Activated CD8-positive, alpha-beta memory T cell treated with anti-CD3 and anti-CD28 coated beads, Interleukin-2, amount 50 U/mL, for 1 hour (primary cell): ENCODE measurements around the gene TSPEAR.

Experiments used
- DNase-seq: peaks from one replicate; pipeline ENCODE4 v3.0.0-alpha.2; 2020; ENCODE audit errors: extremely low read depth

Gene TSPEAR

GRCh38 chr21:44740742-44741141 is 29.4 kb upstream of the TSPEAR start:
- no peak for DNase-seq

GRCh38 chr21:44739316-44739715 is 27.9 kb upstream of the TSPEAR start:
- no peak for DNase-seq

- DNase-seq = no peak
These were observed 27.2 kb upstream of the TSPEAR start for GRCh38 chr21:44738621-44739020.

DNA sequence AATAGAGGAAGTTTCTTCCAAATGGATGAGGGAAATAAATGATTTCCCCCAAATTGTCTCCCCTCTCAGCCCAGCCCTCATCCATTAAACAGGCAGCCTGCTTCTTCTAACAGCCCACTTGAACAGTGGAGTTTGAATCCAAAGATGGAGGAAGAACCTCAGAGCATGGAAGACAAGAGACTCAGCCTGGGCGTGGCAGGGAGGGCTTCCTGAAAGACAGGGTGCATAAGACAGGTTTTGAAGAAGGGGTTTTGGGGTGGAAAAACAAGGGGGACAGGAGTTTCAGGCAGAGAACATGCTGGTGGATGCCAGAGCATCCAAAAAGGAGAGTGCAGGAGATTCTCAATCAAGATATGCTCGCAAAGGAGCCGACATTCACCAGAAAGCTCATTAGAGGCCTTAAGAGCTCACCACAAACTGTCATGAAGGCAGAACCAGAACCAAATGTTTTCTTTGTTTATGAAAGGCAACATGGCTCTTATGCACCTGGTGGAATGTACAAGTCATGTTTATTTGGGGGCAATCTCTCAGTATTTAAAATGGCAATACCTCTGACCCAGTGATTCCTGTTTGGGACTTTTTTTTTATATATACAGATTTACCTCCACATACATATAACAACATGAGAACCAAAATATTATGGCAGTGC is 26.5 kb upstream of the TSPEAR start:
- DNase-seq = no peak

GRCh38 chr21:44736291-44737004 is 25.1 kb upstream of the TSPEAR start:
- DNase-seq = no peak

DNA sequence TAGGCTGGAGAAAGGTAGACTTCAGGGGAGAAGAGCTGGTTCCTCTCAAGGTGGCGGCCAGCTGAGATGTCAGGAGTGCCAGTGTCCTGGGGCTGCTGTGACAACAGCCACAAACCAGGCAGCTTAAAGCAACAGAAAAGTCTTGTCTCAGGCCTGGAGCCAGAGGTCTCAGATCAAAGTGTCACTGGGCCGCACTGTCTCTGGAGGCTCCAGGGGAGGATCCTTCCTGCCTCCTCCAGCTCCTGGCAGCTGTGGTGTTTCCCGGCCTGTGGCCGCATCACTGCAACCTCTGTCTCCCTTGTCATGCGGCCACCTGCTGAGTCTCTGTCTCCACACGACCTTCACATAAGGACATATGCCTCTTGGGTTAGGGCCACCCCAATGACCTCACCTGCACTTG is 24.4 kb upstream of the TSPEAR start:
- no peak for DNase-seq

DNA sequence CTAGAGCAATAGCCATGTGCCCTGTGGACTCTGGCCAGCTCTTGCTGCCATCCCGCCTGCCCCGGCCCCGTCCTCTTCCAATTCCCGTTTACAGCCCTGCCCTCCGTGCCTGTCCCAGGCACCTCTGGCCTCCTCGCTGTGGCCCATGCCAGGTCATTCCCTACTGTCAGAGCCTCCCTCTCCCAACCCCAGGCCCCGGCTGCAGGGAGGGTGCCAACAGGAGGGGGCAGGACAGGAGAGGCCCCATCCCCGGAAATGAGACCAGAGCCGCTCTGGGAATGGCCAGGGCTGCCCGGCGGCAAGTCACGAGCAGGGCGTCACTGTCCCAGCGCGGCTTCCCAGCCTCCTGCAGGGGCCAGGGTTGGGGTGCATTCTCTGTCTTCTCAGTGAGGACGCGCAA is 23.5 kb upstream of the TSPEAR start:
- no peak for DNase-seq

GRCh38 chr21:44734026-44734745 is 22.8 kb upstream of the TSPEAR start:
- DNase-seq = no peak

GRCh38 chr21:44732956-44733355 is 21.6 kb upstream of the TSPEAR start:
- DNase-seq = no peak

- DNase-seq = no peak
These were observed 20.9 kb upstream of the TSPEAR start for GRCh38 chr21:44732263-44732662.

DNA sequence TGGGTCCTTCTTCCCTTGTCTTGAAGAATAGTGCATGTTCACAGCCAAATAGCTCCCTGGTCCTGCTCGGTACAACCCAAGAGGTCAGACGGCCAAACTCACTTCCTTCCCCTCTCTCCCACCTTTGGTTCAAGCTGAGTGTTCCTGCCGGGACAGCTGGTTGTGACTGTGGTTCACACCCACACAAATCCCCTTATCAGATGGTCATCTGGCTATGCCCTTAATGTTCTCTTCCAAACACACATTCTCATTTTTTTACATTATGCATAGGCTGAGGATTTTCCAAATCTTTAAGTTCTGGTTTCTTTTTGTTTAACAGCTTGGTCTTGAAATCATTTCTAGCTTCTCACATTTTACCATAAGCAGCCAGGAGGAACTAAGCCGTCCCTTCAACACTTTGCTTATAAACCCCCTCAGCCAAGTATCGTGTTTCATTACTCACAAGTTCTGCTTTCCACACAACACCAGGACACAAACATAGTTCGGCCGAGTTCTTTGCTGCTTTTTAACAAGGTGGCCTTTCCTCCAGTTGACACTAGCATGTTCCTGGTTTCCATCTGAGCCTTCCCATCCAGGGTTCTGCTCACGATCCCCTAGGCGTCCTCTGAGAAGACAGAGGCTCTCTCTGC is 19.7 kb upstream of the TSPEAR start:
- no peak for DNase-seq

DNA sequence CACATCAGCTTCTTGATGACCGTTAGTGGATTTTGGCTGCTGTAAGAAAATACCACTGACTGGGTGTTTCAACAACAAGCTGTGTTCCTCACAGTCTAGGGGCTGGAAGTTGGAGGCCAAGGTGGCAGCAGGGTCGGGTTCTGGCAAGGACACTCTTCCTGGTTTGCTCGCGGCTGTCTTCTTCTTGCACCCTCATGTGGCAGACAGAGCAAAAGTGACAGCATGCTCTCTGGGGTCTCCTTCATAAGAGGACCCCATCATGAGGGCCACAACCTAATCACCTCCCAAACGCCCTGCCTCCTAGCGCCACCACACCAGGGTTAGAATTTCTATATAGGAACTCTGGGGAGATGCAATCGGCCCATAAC is 18.6 kb upstream of the TSPEAR start:
- no peak for DNase-seq

GRCh38 chr21:44729336-44730027 is 18.1 kb upstream of the TSPEAR start:
- no peak for DNase-seq

GRCh38 chr21:44728716-44729115 is 17.3 kb upstream of the TSPEAR start:
- no peak for DNase-seq

- DNase-seq = no peak
These were observed 16.4 kb upstream of the TSPEAR start for GRCh38 chr21:44727757-44728156.

GRCh38 chr21:44727321-44727720 is 15.9 kb upstream of the TSPEAR start:
- DNase-seq = no peak

- no peak for DNase-seq
These were observed 15.5 kb upstream of the TSPEAR start for GRCh38 chr21:44726826-44727225.

- no peak for DNase-seq
These were observed 13.6 kb upstream of the TSPEAR start for GRCh38 chr21:44724926-44725325.

DNA sequence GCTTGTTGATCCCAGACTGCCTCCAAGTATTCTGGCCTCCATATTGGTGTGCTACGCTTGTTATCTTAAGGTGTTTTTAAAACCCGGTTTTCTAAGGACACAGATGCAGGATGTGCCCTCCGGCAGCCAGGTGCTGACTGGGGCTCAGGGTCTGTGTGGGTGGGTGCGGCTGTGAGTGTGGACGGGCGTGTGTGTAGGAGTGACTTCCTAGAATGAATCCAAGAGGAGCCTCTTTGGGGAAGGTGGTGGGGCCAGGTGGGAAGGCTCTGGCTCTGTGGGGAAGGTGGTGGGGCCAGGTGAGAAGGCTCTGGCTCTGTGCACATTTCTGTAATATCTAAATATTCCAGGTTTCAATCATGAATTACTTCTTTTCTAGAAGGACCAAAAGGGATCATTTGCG is 12.8 kb upstream of the TSPEAR start:
- no peak for DNase-seq

GRCh38 chr21:44723177-44724131 is 12.1 kb upstream of the TSPEAR start:
- no peak for DNase-seq

DNA sequence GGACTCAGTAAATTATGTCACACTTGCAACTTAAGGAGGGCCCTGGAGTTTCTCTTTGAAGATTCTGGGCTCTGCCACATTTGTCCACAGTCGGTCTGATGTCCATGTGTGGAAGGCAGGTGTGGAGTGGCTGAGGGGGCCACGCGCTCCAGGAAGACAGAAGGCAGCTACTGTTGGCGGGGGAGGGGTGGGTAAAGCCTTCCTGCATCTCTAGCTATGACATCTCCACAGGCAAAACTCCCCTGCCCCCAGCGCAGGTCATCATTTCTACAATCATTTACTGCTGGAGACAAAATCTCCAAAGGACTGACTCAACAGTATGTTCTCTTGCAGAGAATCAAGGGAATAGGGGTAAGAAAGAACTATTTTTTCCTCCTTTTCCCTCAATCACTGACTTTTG is 11.4 kb upstream of the TSPEAR start:
- no peak for DNase-seq
